CD4-positive, alpha-beta T cell (primary cell): ENCODE results near the gene CPB1. TPM values are rescaled to one million over a fixed set of nuclear protein-coding genes. Genes with fewer than 3 reads are reported as not detected.

Experiments used
- ATAC-seq: fragments of 200-7000 bp; cut with Tn5 transposase; one replicate; pipeline ENCODE4 v1.10.0; 2022; ENCODE audit warnings: mild to moderate bottlenecking; ENCODE audit not compliant: poor library complexity
- CTCF ChIA-PET: fragments of 350-600 bp; sonication (Branson Sonifier 250); formaldehyde crosslinking; loops from one replicate; lab custom pipeline; 2021; ENCODE audit warnings: antibody characterized with exemption, inconsistent platforms; lab: Charles Lee
- POLR2A ChIA-PET: fragments of 350-600 bp; sonication (Branson Sonifier 250); formaldehyde crosslinking; loops from one replicate; lab custom pipeline; 2021; ENCODE audit warnings: antibody characterized with exemption, inconsistent platforms; lab: Charles Lee
- DNase-seq, 14 experiments: peaks; one replicate each; pipeline ENCODE4 v3.0.0-alpha.2; 2013 to 2020; ENCODE audit warnings: mixed read lengths in 2 of 14
- H3K27ac ChIP-seq, 2 donors: one replicate each; pipeline versions ENCODE4 v1.5.1 to v1.7.0; 2013; ENCODE audit warnings: low read length in 2 of 2, low read depth in 1 of 2, mild to moderate bottlenecking in 1 of 2
- H3K27me3 ChIP-seq, 2 experiments: 1 replicate in 1 of 2; 2 replicates in 1 of 2; pipeline versions ENCODE4 v1.6.1 to v1.7.0; 2013; ENCODE audit warnings: low read length in 2 of 2, control low read depth in 1 of 2, mild to moderate bottlenecking in 1 of 2, moderate library complexity in 1 of 2; ENCODE audit not compliant: insufficient read depth in 2 of 2, control insufficient read depth in 1 of 2
- H3K36me3 ChIP-seq: one replicate; pipeline ENCODE4 v1.6.1; 2013; ENCODE audit warnings: low read length, control low read depth; ENCODE audit not compliant: insufficient read depth
- H3K4me1 ChIP-seq: one replicate; pipeline ENCODE4 v1.6.1; 2013; ENCODE audit warnings: low read length, control low read depth; ENCODE audit not compliant: insufficient read depth
- H3K4me3 ChIP-seq: one replicate; pipeline ENCODE4 v1.5.1; 2013; ENCODE audit warnings: mild to moderate bottlenecking, low read length, moderate library complexity
- H3K9me3 ChIP-seq, 2 experiments: 1 replicate in 1 of 2; 2 replicates in 1 of 2; pipeline versions ENCODE4 v1.6.1 to v1.7.0; 2013; ENCODE audit warnings: low read length in 2 of 2, mild to moderate bottlenecking in 2 of 2, control low read depth in 1 of 2, moderate library complexity in 1 of 2; ENCODE audit not compliant: control insufficient read depth in 1 of 2, insufficient read depth in 1 of 2
- H3K27ac Mint-ChIP-seq: one replicate; pipeline ENCODE4 v1.8.0; 2020; ENCODE audit warnings: mixed read lengths
- H3K27me3 Mint-ChIP-seq: one replicate; pipeline ENCODE4 v1.8.0; 2021; ENCODE audit warnings: mixed read lengths
- H3K36me3 Mint-ChIP-seq: one replicate; pipeline ENCODE4 v1.8.0; 2021; ENCODE audit warnings: low read depth, mixed read lengths
- H3K4me1 Mint-ChIP-seq: one replicate; pipeline ENCODE4 v1.8.0; 2021; ENCODE audit warnings: low read depth, mixed read lengths
- H3K4me3 Mint-ChIP-seq: one replicate; pipeline ENCODE4 v1.8.0; 2020; ENCODE audit warnings: mild to moderate bottlenecking, mixed read lengths
- H3K9me3 Mint-ChIP-seq: one replicate; pipeline ENCODE4 v1.8.0; 2020; ENCODE audit warnings: mixed read lengths
- CTCF ChIP-seq: fragments of 200-600 bp; IDR thresholded peaks from one replicate; pipeline ENCODE4 v1.8.0; 2022; ENCODE audit warnings: antibody characterized with exemption, mild to moderate bottlenecking
- intact Hi-C, 2 experiments: fragments of 100-400 bp; cut with DNase I in 1 of 2; cut with micrococcal nuclease in 1 of 2; formaldehyde crosslinking; loops; one replicate each; pipeline versions ENCODE4 v1.15.1 to v1.9.0; 2023 to 2025; cut with DNase I, micrococcal nuclease
- total RNA-seq, 174 experiments: library from RNA in 2 of 174; stranded (reverse) in 2 of 174; gene quantifications; one replicate each; pipeline ENCODE4 v1.2.3 and lab custom pipeline; 2021 to 2026

CPB1 gene
- total RNA-seq, 2 experiments from 2014 or later = not detected

GRCh38 chr3:148833223-148833622 lies 5.6 kb downstream of the CPB1 start:
- CTCF ChIA-PET = no interaction called here
- POLR2A ChIA-PET = no interaction called here
- no peaks in the 10 kb centered on the region for H3K4me1 Mint-ChIP-seq
- H3K27ac Mint-ChIP-seq = no peak overlapping the region
- ATAC-seq = no peak
- peaks cover 0 to 6% of the 10 kb centered on the region in 2 experiments for H3K27me3 ChIP-seq
- H3K9me3 Mint-ChIP-seq = no peaks in the 10 kb centered on the region
- H3K9me3 ChIP-seq = no peaks in the 10 kb centered on the region
- no peaks in the 10 kb centered on the region for H3K36me3 ChIP-seq
- peaks cover 6% of the 10 kb centered on the region for H3K27me3 Mint-ChIP-seq
- H3K36me3 Mint-ChIP-seq = no peaks in the 10 kb centered on the region
- TF ChIP-seq CTCF = no peak
- no peaks in the 10 kb centered on the region for H3K4me1 ChIP-seq
- H3K27ac ChIP-seq = no peak overlapping the region
- no peak overlapping the region for H3K4me3 ChIP-seq
- DNase-seq = no peak
- intact Hi-C loops = no loop called here
- no peak overlapping the region for H3K4me3 Mint-ChIP-seq

GRCh38 chr3:148839805-148840204 lies 12.2 kb downstream of the CPB1 start:
- no peak for DNase-seq
- Mint-ChIP-seq H3K36me3 (no peaks in the 10 kb centered on the region), H3K4me3 (no peak overlapping the region), H3K27me3 (peaks cover 4% of the 10 kb centered on the region), H3K27ac (no peak overlapping the region), H3K4me1 (no peaks in the 10 kb centered on the region), H3K9me3 (no peaks in the 10 kb centered on the region)
- intact Hi-C loops = no loop called here
- no peak overlapping the region for H3K4me3 ChIP-seq
- TF ChIP-seq CTCF = no peak
- ATAC-seq = no peak
- no peaks in the 10 kb centered on the region for H3K4me1 ChIP-seq
- ChIA-PET CTCF (no interaction called here), POLR2A (no interaction called here)
- H3K27ac ChIP-seq = no peak overlapping the region
- H3K27me3 ChIP-seq = no peaks in the 10 kb centered on the region
- H3K9me3 ChIP-seq = no peaks in the 10 kb centered on the region
- no peaks in the 10 kb centered on the region for H3K36me3 ChIP-seq

GRCh38 chr3:148840451-148840850 lies 12.8 kb downstream of the CPB1 start:
- no peaks in the 10 kb centered on the region for H3K9me3 Mint-ChIP-seq
- no peaks in the 10 kb centered on the region for H3K9me3 ChIP-seq
- H3K4me1 Mint-ChIP-seq = no peaks in the 10 kb centered on the region
- H3K4me3 Mint-ChIP-seq = no peak overlapping the region
- no peak for TF ChIP-seq CTCF
- ChIA-PET CTCF (no interaction called here), POLR2A (no interaction called here)
- intact Hi-C loops = no loop called here
- H3K27ac Mint-ChIP-seq = no peak overlapping the region
- H3K4me1 ChIP-seq = no peaks in the 10 kb centered on the region
- no peak for ATAC-seq
- H3K27ac ChIP-seq = no peak overlapping the region
- no peaks in the 10 kb centered on the region for H3K36me3 Mint-ChIP-seq
- no peak overlapping the region for H3K4me3 ChIP-seq
- no peak for DNase-seq
- H3K27me3 Mint-ChIP-seq = peaks cover 8% of the 10 kb centered on the region
- H3K27me3 ChIP-seq = no peaks in the 10 kb centered on the region
- H3K36me3 ChIP-seq = no peaks in the 10 kb centered on the region
